Measurements from ENCODE around the gene ING5. TPM values are rescaled to one million over a fixed set of nuclear protein-coding genes. Genes with fewer than 3 reads are reported as not detected.
A peak's percentile ranks its signal among the peaks of the same experiment; 100 is the strongest.
"Not testable (repeated sequence)": the region's sequence is repeated elsewhere in the genome, so short reads cannot be mapped to it uniquely, and the experiment has no call there.

The ING5 gene
- total RNA-seq, 2 donors from 2014 or later, result 27.8 to 70.6 TPM

- H3K4me1 Mint-ChIP-seq (ENCODE audit: low read depth in 2 of 2), result peaks cover 29 to 31% of the 10 kb centered on the region in 2 donors
- no peaks in the 10 kb centered on the region for H3K36me3 Mint-ChIP-seq
- peak overlapping the region; percentile 24 to 76 for H3K27ac Mint-ChIP-seq
- ATAC-seq (no peak), DNase-seq (ENCODE audit: low spot score) (no peak)
- H3K9me3 Mint-ChIP-seq, result no peaks in the 10 kb centered on the region
- peak overlapping the region; percentile 49 for H3K4me3 Mint-ChIP-seq
- no peaks in the 10 kb centered on the region for H3K27me3 Mint-ChIP-seq
Observed at GRCh38 chr2:241730671-241731293, 28.9 kb downstream of the ING5 start.

GRCh38 chr2:241732513-241733186 is 30.8 kb downstream of the ING5 start:
- not testable (repeated sequence) for ATAC-seq, H3K27me3 Mint-ChIP-seq, H3K9me3 Mint-ChIP-seq, H3K36me3 Mint-ChIP-seq
- DNase-seq (ENCODE audit: low spot score), result peak; percentile 72
- Mint-ChIP-seq H3K4me3 (peak overlapping the region; percentile 61), H3K4me1 (ENCODE audit: low read depth in 2 of 2) (peaks cover 35 to 40% of the 10 kb centered on the region in 2 donors), H3K27ac (peak overlapping the region; percentile 3 to 15)

- no peaks in the 10 kb centered on the region for H3K27me3 Mint-ChIP-seq
- ATAC-seq (no peak), DNase-seq (ENCODE audit: low spot score) (no peak)
- no peaks in the 10 kb centered on the region for H3K36me3 Mint-ChIP-seq
- peak overlapping the region; percentile 61 for H3K4me3 Mint-ChIP-seq
- peaks cover 39 to 45% of the 10 kb centered on the region in 2 donors for H3K4me1 Mint-ChIP-seq (ENCODE audit: low read depth in 2 of 2)
- H3K27ac Mint-ChIP-seq, result peak overlapping the region in 1 of 2 donors; percentile 15
- H3K9me3 Mint-ChIP-seq, result no peaks in the 10 kb centered on the region
Observed at GRCh38 chr2:241733391-241734207, 31.8 kb downstream of the ING5 start.

GRCh38 chr2:241734208-241734466 is 32.3 kb downstream of the ING5 start:
- Mint-ChIP-seq H3K4me3 (peak overlapping the region; percentile 61), H3K36me3 (no peaks in the 10 kb centered on the region), H3K27ac (no peak overlapping the region)

GRCh38 chr2:241734467-241735208 is 32.8 kb downstream of the ING5 start, which contains the start of gene D2HGDH:
D2HGDH (plus strand) TSS chr2:241734630; CDS start chr2:241735225, 595 bp downstream.
- ATAC-seq, result peak; percentile 97 to 98
- Mint-ChIP-seq H3K4me3 (peak within 1 kb of the TSS; percentile 61), H3K27me3 (no peaks in the 10 kb centered on the region), H3K27ac (peak within 1 kb of the TSS in 1 of 2 donors; percentile 15), H3K4me1 (ENCODE audit: low read depth in 2 of 2) (peaks cover 48 to 55% of the 10 kb centered on the region in 2 donors), H3K36me3 (no peaks in the 10 kb centered on the region), H3K9me3 (no peaks in the 10 kb centered on the region)
- DNase-seq (ENCODE audit: low spot score), result peak; percentile 94

More at GRCh38 chr2:241734208-241734466, 32.3 kb downstream of the ING5 start:
- no peak for DNase-seq (ENCODE audit: low spot score)
- Mint-ChIP-seq H3K27me3 (no peaks in the 10 kb centered on the region), H3K4me1 (ENCODE audit: low read depth in 2 of 2) (peaks cover 45 to 51% of the 10 kb centered on the region in 2 donors), H3K9me3 (no peaks in the 10 kb centered on the region)
- no peak for ATAC-seq

- ATAC-seq, result no peak
- Mint-ChIP-seq H3K9me3 (no peaks in the 10 kb centered on the region), H3K27ac (peak overlapping the region in 1 of 2 donors; percentile 13), H3K27me3 (no peaks in the 10 kb centered on the region), H3K4me3 (peak overlapping the region; percentile 56), H3K36me3 (no peaks in the 10 kb centered on the region), H3K4me1 (ENCODE audit: low read depth in 2 of 2) (peaks cover 45 to 53% of the 10 kb centered on the region in 2 donors)
- DNase-seq (ENCODE audit: low spot score), result no peak
Observed at GRCh38 chr2:241736111-241736510, 34.3 kb downstream of the ING5 start.

GRCh38 chr2:241738040-241738686 is 36.3 kb downstream of the ING5 start:
- DNase-seq (ENCODE audit: low spot score) (no peak), ATAC-seq (no peak)
- H3K4me3 Mint-ChIP-seq, result no peak overlapping the region
- no peaks in the 10 kb centered on the region for H3K27me3 Mint-ChIP-seq
- no peaks in the 10 kb centered on the region for H3K36me3 Mint-ChIP-seq
- H3K9me3 Mint-ChIP-seq, result no peaks in the 10 kb centered on the region
- H3K27ac Mint-ChIP-seq, result peak overlapping the region in 1 of 2 donors; percentile 82
- H3K4me1 Mint-ChIP-seq (ENCODE audit: low read depth in 2 of 2), result peaks cover 33 to 53% of the 10 kb centered on the region in 2 donors

GRCh38 chr2:241739177-241739576 is 37.3 kb downstream of the ING5 start:
- Mint-ChIP-seq H3K4me1 (ENCODE audit: low read depth in 2 of 2) (peaks cover 32 to 54% of the 10 kb centered on the region in 2 donors), H3K27ac (peak overlapping the region; percentile 89 to 91), H3K36me3 (no peaks in the 10 kb centered on the region), H3K9me3 (no peaks in the 10 kb centered on the region), H3K27me3 (no peaks in the 10 kb centered on the region), H3K4me3 (peak overlapping the region; percentile 83)
- no peak for ATAC-seq
- DNase-seq (ENCODE audit: low spot score), result no peak

- Mint-ChIP-seq H3K4me1 (ENCODE audit: low read depth in 2 of 2) (peaks cover 32 to 56% of the 10 kb centered on the region in 2 donors), H3K27me3 (no peaks in the 10 kb centered on the region), H3K36me3 (no peaks in the 10 kb centered on the region), H3K27ac (peak overlapping the region; percentile 89 to 91), H3K9me3 (no peaks in the 10 kb centered on the region), H3K4me3 (peak overlapping the region; percentile 83)
- DNase-seq (ENCODE audit: low spot score), result peak; percentile 86
- peak; percentile 50 to 66 for ATAC-seq
Observed at GRCh38 chr2:241739651-241740050, 37.8 kb downstream of the ING5 start.

GRCh38 chr2:241741016-241741415 is 39.2 kb downstream of the ING5 start:
- peaks cover 39 to 69% of the 10 kb centered on the region in 2 donors for H3K4me1 Mint-ChIP-seq (ENCODE audit: low read depth in 2 of 2)
- peak overlapping the region; percentile 89 to 91 for H3K27ac Mint-ChIP-seq
- H3K9me3 Mint-ChIP-seq, result peaks cover 2% of the 10 kb centered on the region
- peaks cover 7% of the 10 kb centered on the region for H3K36me3 Mint-ChIP-seq
- H3K27me3 Mint-ChIP-seq, result no peaks in the 10 kb centered on the region
- peak; percentile 87 for DNase-seq (ENCODE audit: low spot score)
- peak overlapping the region; percentile 83 for H3K4me3 Mint-ChIP-seq
- peak; percentile 89 to 91 for ATAC-seq

GRCh38 chr2:241742320-241742939 is 40.6 kb downstream of the ING5 start:
- no peak overlapping the region for H3K4me3 Mint-ChIP-seq
- DNase-seq (ENCODE audit: low spot score) (no peak), ATAC-seq (no peak)
- peaks cover 44 to 66% of the 10 kb centered on the region in 2 donors for H3K4me1 Mint-ChIP-seq (ENCODE audit: low read depth in 2 of 2)
- peaks cover 16% of the 10 kb centered on the region for H3K36me3 Mint-ChIP-seq
- H3K27ac Mint-ChIP-seq, result peak overlapping the region in 1 of 2 donors; percentile 89
- peaks cover 4% of the 10 kb centered on the region for H3K9me3 Mint-ChIP-seq
- no peaks in the 10 kb centered on the region for H3K27me3 Mint-ChIP-seq

- Mint-ChIP-seq H3K36me3 (peaks cover 16% of the 10 kb centered on the region), H3K4me1 (ENCODE audit: low read depth in 2 of 2) (peaks cover 39 to 61% of the 10 kb centered on the region in 2 donors), H3K27ac (peak overlapping the region; percentile 37 to 39)
- not testable (repeated sequence) for H3K4me3 Mint-ChIP-seq; H3K27me3 Mint-ChIP-seq; ATAC-seq; DNase-seq (ENCODE audit: low spot score); H3K9me3 Mint-ChIP-seq
Observed at GRCh38 chr2:241743008-241743407, 41.2 kb downstream of the ING5 start.
